ENCODE data around the gene CDK14. TPM values are rescaled to one million over a fixed set of nuclear protein-coding genes. Genes with fewer than 3 reads are reported as not detected.

Gene CDK14
- total and polyA plus RNA-seq, 2 of the 8 experiments (the other 6 are each of a cell fraction or from before 2014, with no cell fraction given) = 5.5 to 47.3 TPM

GRCh38 chr7:91109200-91109599 is 513.1 kb downstream of the CDK14 start (continued):
- TF ChIP-seq RFX5 (IDR thresholded peaks at IDR 0.05; ENCODE audit: borderline replicate concordance, low read depth, low read length) (no peak), ZNF274 (IDR thresholded peaks at IDR 0.05; ENCODE audit: borderline replicate concordance, extremely low read depth, low read length) (no peak), SRF (IDR thresholded peaks at IDR 0.05; ENCODE audit: low read depth, low read length) (no peak), EGR1 (IDR thresholded peaks at IDR 0.05; ENCODE audit: borderline replicate concordance, low read depth, low read length) (no peak), JUND (IDR thresholded peaks at IDR 0.05; ENCODE audit: low read length) (no peak), NRF1 (IDR thresholded peaks at IDR 0.05; ENCODE audit: low read depth, low read length) (no peak), RXRA (IDR thresholded peaks at IDR 0.05; ENCODE audit: insufficient read depth, low read depth, low read length) (no peak), POLR2AphosphoS5 (IDR thresholded peaks at IDR 0.05; ENCODE audit: low read depth, low read length) (no peak), CEBPB (IDR thresholded peaks at IDR 0.05; ENCODE audit: low read depth, low read length) (no peak), RBBP5 (IDR thresholded peaks at IDR 0.05; ENCODE audit: borderline replicate concordance, low read depth, low read length) (no peak), HDAC6 (IDR thresholded peaks at IDR 0.05; ENCODE audit: low read depth, low read length) (no peak), RAD21 (IDR thresholded peaks at IDR 0.05 in 1 of 2, conservative IDR thresholded peaks at IDR 0.05 in 1 of 2; ENCODE audit: low read depth in 2 of 2, low read length in 2 of 2) (no peak), KDM5A (IDR thresholded peaks at IDR 0.05; ENCODE audit: low read length) (no peak)
- TF ChIP-seq, protein P1, sequence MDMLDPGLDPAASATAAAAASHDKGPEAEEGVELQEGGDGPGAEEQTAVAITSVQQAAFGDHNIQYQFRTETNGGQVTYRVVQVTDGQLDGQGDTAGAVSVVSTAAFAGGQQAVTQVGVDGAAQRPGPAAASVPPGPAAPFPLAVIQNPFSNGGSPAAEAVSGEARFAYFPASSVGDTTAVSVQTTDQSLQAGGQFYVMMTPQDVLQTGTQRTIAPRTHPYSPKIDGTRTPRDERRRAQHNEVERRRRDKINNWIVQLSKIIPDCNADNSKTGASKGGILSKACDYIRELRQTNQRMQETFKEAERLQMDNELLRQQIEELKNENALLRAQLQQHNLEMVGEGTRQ (IDR thresholded peaks at IDR 0.05; ENCODE audit: low read length) = no peak
